ENCODE measurements around the gene DOCK4.

The DOCK4 gene

DNA sequence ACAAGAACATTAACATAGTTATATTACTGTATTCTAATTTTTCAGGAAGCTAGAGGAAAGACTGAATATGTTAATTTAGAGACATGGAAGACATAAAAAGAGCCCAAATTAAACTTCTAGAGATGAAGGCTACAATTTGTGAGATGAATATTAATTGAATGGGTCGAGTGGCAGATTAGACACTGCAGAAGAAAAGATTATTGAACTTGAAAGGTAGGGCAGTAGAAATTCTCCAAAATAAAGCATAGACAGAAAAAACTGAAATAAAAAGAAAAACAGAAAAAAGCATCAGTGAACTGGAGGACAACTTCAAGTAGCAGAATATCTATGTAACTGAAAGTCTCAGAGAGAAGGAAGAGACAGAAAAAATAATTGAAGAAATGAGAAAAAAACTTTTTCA lies 369.6 kb downstream of the DOCK4 start:
- DNase-seq = no peak

DNA sequence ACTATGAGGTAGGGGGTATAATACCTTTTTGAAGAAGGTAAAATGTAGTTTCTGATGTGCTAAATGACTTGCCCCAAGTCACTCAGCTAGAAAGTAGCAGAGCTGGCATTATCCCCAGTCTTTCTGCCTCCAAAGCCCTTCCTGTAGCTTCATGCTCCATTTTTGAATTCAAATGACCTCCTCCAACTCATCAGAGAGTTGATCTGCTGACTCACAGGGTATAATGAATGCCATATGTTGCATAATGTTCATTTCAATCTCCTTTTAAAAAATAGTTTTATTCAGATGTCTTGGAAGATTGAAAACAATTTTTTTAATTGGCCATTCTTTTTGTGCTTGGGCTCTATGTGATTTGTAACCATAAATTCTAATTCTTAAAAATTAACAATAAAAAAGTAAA lies 371.1 kb downstream of the DOCK4 start:
- DNase-seq = no peak

DNA sequence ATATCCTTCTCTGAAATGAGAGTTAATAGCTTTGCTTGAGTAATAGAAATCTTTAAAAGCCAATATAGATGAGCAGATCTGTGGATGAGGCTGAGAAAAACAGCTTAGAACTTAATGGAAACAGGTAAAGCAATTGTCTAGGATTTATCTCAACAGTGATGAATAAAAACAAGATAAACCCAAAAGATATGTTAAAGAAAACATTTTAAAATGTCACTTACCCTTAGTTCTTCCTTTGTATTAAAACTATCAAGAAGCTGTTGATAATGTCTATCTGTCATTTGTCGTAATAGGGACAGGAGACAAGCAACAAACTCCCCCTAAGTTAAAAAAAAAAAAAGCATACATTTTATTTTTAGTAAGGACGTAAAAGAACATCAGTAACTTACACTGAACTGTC lies 371.8 kb downstream of the DOCK4 start:
- DNase-seq = no peak

GRCh38 chr7:111833466-111833865 lies 372.7 kb downstream of the DOCK4 start:
- DNase-seq = no peak

- DNase-seq = no peak
These were observed 374.0 kb downstream of the DOCK4 start for GRCh38 chr7:111832174-111832573.

DNA sequence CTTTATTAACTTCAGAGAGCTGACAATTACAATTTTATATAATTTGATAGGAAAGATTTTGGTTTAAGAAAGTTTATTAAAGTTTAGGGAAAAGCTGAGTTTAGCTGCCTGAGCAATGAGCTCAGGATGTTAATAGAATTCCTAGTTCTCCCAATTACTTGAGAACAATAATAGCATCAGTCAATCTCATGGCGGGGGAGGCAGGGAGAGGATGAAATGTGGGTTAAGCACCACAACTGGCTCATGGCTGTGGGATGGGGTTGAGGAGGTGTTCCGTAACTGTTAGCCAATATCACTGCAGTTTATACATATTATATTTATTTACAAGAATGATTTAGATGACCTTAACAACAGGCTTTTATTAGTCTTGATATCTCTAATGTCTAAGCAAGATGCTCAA lies 377.0 kb downstream of the DOCK4 start:
- DNase-seq = no peak

DNA sequence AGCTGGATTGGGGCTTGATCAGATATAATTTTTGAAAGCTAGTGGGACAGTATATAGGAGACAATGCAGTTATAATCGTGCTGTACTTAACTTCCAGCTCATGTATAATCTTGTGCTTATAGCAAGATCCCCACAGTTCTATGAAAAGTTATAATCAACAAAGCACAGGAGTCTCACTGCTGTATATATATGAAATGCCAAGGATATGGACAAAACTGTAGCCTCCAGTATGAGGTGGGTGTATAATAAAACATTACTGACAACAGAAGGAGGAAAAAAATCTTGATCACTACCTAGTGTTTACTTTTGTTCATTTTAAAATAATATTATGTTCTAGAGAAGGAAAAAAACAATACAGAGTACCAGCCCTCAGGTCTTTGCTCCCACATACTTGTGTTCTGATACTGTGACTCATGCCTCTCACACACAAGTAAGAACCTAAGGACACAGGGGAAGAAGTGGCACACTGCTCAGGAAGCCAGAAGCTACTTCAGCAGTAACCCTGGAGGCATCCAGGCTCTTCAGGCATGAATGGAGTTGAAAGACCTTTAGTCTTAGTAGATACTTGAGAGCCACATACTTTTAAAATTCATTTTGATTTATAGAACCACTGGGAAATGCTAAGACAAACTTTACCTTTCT lies 378.2 kb downstream of the DOCK4 start:
- DNase-seq = no peak

DNA sequence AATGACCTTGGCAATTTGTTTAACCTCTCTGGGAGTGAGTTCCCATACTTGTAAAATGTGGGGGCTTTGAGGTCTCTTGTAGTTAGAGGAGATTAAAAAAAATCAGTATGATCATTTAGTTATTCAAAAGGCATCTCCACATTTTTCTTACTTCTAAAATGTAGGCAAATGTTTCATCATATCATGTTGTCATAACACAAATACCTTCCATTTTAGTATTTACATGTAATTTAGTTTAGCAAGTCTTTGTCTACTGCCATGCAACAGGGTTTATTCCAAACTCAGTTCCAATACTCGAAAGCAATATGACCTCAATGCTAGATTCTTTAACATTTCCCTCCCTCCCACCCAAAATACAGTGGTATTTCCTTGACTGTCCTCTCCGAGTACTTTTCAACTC lies 381.2 kb downstream of the DOCK4 start:
- DNase-seq = no peak

GRCh38 chr7:111823826-111824225 lies 382.4 kb downstream of the DOCK4 start:
- no peak for DNase-seq

GRCh38 chr7:111821046-111821445 lies 385.2 kb downstream of the DOCK4 start:
- DNase-seq = no peak

DNA sequence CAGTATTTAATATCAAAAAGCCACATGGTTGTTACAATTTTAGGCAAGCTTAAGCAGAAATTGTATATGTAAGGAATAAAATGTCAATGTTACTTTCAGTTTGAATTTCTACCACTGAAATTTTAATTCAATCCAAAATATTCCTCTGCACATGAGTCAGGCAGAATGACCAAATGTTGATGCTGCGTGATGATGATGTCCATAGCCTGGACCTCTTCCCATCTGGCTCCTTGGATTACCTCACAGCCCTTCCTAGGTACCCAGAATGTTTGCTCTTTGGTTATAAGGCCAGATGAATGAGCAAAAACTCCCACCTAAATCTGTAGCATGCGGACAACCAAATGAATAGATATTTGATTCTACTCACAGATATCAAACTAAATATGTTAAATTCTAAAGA lies 385.6 kb downstream of the DOCK4 start:
- DNase-seq = no peak

GRCh38 chr7:111820121-111820520 lies 386.1 kb downstream of the DOCK4 start:
- no peak for DNase-seq

GRCh38 chr7:111815354-111815753 lies 390.8 kb downstream of the DOCK4 start:
- DNase-seq = no peak

- no peak for DNase-seq
These were observed 392.9 kb downstream of the DOCK4 start for GRCh38 chr7:111813306-111813705.

DNA sequence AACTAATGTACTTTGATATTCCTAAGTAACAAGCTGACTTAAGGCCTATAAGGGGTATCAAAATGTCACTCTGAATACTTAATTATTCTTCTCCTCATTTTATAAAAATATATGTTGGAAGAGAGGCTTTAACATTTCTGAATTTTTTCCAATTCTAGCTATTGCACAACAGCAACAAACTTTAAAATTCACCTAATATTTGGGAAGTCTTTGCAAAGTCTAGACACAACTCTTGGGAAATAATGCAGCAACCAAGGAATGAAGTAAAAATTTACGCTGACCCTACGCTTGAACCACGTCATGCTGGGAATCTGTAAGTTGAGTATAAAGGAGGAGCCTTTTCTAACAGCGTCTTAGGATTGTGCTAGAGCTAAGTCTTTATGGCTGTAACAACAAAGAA lies 400.0 kb downstream of the DOCK4 start:
- no peak for DNase-seq

DNA sequence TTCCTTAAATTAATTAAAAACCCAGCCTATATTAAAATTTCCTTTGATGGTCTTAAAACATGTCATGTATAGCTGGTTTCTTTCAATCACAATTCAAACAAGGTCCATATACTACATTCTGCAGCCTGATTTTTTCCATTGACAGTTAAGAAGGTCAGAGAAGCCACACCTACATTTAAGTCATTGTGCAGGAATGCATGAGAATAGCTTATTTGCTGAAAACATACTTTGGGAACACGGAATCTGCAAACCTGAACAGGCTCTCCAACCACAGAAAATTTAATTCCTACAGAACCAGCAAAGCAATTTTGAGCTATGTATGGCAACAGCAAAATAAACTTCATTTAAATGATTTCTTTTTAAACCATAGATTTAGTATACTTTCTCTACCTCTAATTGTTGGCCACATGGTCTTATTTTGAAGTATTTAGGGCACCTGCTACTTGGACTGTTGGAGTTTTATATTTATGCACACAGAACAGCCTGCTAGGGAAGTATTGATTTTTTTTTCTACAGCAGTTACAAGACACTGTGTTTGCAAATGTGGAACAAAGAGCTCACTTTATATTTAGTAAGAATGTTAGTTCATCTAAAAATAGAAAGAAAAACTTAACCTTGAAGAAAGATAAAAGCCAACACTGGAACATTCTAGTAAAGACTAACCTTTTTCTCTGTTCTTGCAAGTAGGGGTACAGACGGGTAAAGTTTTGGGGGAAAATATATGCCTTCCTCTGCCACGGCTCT lies 403.0 kb downstream of the DOCK4 start:
- DNase-seq = no peak

GRCh38 chr7:111802194-111802772 lies 403.9 kb downstream of the DOCK4 start:
- DNase-seq = no peak

DNA sequence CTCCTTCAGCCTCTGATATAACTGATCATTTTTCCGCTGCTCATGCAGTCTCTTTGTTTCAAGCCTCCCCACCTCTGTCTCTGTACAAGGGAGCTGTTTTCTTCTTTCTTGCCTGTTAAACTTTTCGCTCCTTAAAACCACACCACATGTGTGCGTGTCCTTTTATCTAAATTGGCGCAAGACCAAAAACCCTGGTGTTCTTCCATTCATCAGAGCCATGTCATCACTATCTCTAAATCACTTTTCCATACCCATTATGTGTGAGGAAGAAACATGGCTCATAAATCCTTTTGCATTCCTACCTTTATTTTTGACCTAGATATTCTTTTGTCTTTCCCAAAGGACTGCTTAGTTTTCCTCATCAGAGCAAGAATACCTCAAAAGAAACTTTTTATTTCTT lies 404.9 kb downstream of the DOCK4 start:
- DNase-seq = no peak

DNA sequence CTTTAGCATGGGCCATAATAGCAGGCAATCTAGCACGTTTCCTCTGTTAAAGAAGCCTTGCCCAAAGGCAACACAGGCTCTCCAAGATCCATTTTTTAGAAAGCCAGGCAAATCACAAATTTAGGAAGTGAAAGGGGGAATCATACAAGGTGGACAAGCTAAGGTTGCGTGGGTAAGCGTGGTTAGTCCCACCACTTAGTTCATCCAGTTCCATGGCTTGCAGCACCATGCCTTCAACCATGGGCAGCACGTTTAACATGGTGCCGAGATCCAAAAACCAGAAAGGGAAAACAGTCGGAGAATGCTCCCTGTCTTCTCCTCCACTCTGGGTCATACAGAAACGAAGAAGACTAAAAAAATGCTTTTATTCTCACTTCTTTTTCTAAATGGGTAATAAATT lies 409.5 kb downstream of the DOCK4 start:
- DNase-seq = no peak

DNA sequence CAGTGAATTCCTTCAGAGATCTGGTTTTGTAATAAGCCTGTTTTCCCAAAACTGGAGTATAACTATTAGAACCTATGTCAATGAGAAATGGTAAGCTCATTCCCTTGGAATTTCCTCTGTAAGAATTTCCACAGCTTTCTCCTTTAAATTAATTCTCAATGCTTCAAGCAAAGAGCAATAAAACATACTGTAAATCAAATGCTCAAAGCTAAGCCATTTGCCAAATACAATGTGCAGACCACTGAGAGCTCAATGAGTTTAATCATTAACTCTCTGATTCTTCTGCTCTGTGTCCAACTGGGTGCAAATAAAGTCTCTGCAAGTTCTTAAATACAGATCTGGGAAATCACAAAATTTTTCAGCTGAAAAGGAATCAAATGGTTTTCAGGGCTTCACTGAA lies 416.3 kb downstream of the DOCK4 start:
- no peak for DNase-seq

DNA sequence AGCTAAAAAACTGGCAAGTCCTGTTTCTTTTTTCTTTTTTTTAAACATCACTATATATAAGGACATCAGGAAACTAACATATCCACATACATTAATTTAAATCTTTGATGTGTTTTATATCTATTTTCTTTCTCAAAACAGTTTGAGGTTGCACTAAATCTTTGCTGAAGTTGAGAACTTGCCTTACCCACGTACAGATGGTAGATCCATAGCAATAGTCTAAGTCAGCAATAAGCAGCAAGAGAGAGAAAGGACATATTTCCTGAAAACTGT lies 417.2 kb downstream of the DOCK4 start:
- no peak for DNase-seq

DNA sequence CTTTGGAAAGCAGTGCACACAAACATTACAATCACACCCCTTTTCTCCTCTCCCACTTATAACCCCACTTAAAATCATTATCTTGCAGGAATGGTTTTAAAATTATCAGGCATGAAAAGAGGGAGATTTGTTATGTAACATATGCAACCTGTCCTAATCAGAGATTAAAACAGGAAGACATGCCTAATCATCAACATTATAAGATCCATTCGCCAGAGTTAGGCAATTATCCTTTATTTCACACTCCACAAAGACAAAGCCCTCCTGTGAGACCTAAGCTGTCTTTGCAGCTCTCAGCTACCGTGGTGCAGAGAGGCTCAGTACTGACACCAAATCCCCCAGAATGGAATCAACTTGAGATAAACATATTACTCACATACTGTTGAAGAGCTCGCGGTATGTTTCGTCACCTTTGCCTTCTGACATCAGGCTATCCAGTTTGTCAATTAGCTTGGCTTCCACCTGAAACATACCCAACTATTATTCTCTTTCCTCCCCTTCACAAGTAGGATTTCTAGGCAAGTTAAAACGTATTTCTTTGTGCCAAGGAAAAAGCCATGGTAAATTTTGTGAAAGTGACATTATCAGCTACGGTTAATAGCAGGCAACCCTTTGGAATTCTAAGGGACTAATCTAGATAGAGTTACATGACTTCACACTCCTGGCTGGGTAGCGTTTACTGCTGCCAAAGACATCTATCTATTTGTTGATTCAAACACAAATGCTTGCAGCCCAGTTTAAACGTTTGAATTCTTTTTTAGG lies 417.7 kb downstream of the DOCK4 start:
- DNase-seq = no peak

DNA sequence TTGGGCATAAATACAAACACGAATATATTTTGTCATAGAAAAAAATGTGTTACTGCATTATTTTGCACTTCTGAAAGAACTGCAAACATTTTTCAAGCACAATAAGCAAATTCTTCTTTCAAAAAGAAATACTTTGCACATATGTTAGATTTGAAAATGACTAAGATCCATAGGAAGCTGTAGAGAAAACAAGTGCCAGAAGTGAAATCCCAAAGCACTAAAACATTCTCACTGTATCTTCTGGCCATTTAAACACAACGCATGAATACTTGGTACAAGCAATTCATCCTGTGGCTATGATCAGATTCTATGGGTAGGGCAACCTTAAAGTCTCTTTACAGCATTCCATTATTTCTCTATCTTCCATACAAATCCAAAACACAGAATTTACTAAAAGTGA lies 418.5 kb downstream of the DOCK4 start:
- no peak for DNase-seq

DNA sequence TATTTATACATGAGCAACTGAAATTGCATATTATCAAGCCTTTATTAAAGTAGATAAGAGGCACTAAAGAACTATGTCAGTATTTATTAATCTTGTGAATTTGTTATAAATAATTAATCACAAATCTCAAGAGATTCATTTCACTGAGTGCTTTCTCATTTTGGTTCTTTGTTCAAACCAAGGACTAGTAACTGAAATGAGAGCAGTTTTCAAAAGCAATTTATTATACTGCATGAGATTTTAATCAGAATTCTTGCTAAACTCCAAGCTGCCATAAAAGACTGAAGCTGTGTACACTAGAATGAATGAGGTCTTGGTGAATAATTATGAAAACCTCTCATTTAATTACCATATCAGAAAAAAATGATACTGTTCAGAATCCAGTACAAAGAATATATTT lies 419.1 kb downstream of the DOCK4 start:
- DNase-seq = no peak
